Measurements from ENCODE around the gene EHMT1.
"Not testable (repeated sequence)": the region's sequence is repeated elsewhere in the genome, so short reads cannot be mapped to it uniquely, and the experiment has no call there.

EHMT1 gene

GRCh38 chr9:137619240-137620047 lies 639 bp downstream of the EHMT1 start:
- H3K4me3 ChIP-seq (ENCODE audit: low read length): peak overlapping the region; percentile 82
- peak; percentile 49 for DNase-seq (ENCODE audit: low read depth)
- TF ChIP-seq, protein P1, sequence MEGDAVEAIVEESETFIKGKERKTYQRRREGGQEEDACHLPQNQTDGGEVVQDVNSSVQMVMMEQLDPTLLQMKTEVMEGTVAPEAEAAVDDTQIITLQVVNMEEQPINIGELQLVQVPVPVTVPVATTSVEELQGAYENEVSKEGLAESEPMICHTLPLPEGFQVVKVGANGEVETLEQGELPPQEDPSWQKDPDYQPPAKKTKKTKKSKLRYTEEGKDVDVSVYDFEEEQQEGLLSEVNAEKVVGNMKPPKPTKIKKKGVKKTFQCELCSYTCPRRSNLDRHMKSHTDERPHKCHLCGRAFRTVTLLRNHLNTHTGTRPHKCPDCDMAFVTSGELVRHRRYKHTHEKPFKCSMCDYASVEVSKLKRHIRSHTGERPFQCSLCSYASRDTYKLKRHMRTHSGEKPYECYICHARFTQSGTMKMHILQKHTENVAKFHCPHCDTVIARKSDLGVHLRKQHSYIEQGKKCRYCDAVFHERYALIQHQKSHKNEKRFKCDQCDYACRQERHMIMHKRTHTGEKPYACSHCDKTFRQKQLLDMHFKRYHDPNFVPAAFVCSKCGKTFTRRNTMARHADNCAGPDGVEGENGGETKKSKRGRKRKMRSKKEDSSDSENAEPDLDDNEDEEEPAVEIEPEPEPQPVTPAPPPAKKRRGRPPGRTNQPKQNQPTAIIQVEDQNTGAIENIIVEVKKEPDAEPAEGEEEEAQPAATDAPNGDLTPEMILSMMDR (conservative IDR thresholded peaks at IDR 0.05; ENCODE audit: low read length): 0 out of 2 replicates have a peak, but pooled peaks have one; percentile 2

GRCh38 chr9:137620048-137620405 lies 1.2 kb downstream of the EHMT1 start:
- peak overlapping the region; percentile 82 for H3K4me3 ChIP-seq (ENCODE audit: low read length)
- DNase-seq (ENCODE audit: low read depth): no peak
- TF ChIP-seq, protein P1 (conservative IDR thresholded peaks at IDR 0.05; ENCODE audit: low read length): no peak

DNA sequence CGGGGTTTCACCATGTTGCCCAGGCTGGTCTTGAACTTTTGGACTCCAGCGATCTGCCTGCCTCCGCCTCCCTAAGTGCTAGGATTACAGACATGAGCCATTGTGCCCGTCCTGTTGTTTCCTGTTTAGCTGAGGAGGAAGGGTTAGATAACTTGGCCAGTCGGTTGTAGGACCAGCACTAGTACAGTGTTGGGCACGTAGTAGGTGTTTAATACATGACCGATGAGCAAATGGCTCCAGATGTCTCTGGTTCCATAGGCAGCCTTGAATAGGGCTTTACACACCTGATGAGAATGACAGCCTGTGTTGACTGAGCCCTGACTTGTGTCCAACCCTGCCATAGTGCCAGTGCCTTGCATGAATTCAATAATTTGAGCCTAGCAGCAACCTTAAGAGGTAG lies 1.8 kb downstream of the EHMT1 start:
- peak overlapping the region; percentile 82 for H3K4me3 ChIP-seq (ENCODE audit: low read length)
- TF ChIP-seq, protein P1 (conservative IDR thresholded peaks at IDR 0.05; ENCODE audit: low read length): no peak
- no peak for DNase-seq (ENCODE audit: low read depth)

DNA sequence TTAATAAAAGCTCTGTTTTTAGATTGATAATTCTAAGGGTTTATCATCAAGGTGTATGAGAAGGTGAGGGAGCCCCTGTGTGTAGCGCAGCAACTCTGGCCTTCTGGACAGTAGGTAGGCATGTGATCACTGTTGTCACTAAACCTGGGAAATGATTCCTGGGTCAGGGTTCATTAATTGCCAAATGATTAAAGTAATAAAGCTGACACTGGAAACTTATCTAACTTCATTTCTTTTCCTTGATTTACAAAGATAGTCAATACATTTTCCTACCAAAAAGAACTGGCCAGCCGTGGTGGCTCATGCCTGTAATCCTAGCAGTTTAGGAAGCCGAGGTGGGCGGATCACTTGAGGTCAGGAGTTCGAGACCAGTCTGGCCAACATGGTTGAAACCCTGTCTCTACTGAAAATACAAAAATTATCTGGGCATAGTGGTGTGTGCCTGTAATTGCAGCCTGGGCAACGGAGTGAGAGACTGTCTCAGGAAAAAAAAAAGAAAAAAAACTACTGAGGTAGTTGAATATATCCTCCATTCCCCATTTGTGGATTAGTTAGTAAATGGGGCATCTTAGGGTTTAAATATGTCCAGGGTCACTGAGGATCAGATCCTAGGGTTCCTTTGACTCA lies 2.4 kb downstream of the EHMT1 start:
- TF ChIP-seq, protein P1 (conservative IDR thresholded peaks at IDR 0.05; ENCODE audit: low read length): peak; percentile 46
- DNase-seq (ENCODE audit: low read depth): no peak
- H3K4me3 ChIP-seq (ENCODE audit: low read length): no peak overlapping the region

DNA sequence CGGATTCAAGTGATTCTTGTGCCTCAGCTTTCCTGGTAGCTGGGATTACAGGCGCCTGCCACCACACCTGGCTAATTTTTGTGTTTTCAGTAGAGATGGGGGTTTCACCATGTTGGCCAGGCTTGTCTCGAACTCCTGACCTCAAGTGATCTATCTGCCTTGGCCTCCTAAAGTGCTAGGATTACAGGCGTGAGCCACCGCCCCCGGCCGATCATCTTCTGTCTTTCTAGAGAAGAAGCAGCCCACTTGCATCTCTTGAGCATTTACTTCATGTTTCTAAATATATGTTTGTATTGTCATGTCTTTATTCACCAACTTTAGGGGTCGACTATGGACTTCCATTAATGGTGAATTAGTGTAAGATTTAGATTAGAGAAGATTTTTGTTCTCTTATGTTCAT lies 3.4 kb downstream of the EHMT1 start:
- not testable (repeated sequence) for H3K4me3 ChIP-seq (ENCODE audit: low read length); DNase-seq (ENCODE audit: low read depth)

- TF ChIP-seq, protein P1 (conservative IDR thresholded peaks at IDR 0.05; ENCODE audit: low read length): no peak
- no peak for DNase-seq (ENCODE audit: low read depth)
- H3K4me3 ChIP-seq (ENCODE audit: low read length): no peak overlapping the region
Observed at GRCh38 chr9:137626464-137626863, 7.7 kb downstream of the EHMT1 start.

DNA sequence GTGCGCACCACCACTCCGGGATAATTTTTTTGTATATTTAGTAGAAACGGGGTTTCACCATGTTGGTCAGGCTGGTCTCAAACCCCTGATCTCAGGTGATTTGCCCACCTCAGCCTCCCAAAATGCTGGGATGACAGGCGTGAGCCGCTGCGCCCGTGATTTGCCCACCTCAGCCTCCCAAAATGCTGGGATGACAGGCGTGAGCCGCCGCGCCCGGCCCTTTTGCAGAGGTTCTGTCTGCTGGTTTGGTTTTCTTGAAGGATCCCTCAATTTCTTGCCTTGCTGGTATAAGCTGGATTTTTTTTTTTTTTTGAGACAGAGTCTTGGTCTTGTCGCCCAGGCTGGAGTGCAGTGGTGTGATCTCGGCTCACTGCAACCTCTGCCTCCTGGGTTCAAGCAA lies 8.6 kb downstream of the EHMT1 start:
- DNase-seq (ENCODE audit: low read depth); H3K4me3 ChIP-seq (ENCODE audit: low read length): not testable (repeated sequence)

- no peak for DNase-seq (ENCODE audit: low read depth)
- TF ChIP-seq, protein P1 (conservative IDR thresholded peaks at IDR 0.05; ENCODE audit: low read length): no peak
- H3K4me3 ChIP-seq (ENCODE audit: low read length): no peak overlapping the region
Observed at GRCh38 chr9:137630126-137630525, 11.3 kb downstream of the EHMT1 start.
